HepG2 (cell line): ENCODE results near the gene CCT8. TPM values are rescaled to one million over a fixed set of nuclear protein-coding genes. Genes with fewer than 3 reads are reported as not detected.

Experiments used
- ATAC-seq: fragments of 200-7000 bp; cut with Tn5 transposase; 3 replicates; pipeline ENCODE4 v1.9.1; 2020; ENCODE audit warnings: mild to moderate bottlenecking, moderate library complexity
- BruUV-seq: library from RNA; stranded (reverse); fragments of 400-500 nt; replicated peaks from 2 replicates; lab custom pipeline; 2021; lab: Mats Ljungman, UMichigan
- CTCF ChIA-PET: fragments of 300-600 bp; formaldehyde crosslinking; extraction: SDS; loops from one replicate; lab custom pipeline; 2021; ENCODE audit warnings: low total read pairs, inconsistent platforms, low intra/inter-chr PET ratio; lab: Yijun Ruan, JAX
- POLR2A ChIA-PET: fragments of 350-600 bp; sonication (Branson Sonifier 250); formaldehyde crosslinking; loops from one replicate; lab custom pipeline; 2020; ENCODE audit warnings: antibody characterized with exemption, inconsistent platforms; lab: Yijun Ruan, JAX
- DNase-seq: peaks from one replicate; pipeline ENCODE4 v3.0.0-alpha.2; 2015; ENCODE audit warnings: low spot score
- FAIRE-seq: peaks from 3 replicates; lab custom pipeline; 2011; peaks lifted over from hg19 to GRCh38; lab: Jason Lieb, UNC
- H2AFZ ChIP-seq: one replicate; pipeline ENCODE4 v1.6.1; 2011; ENCODE audit warnings: low read length, inconsistent platforms
- H3K27ac ChIP-seq: fragments of 300-600 bp; 3 replicates; pipeline ENCODE4 v1.8.0; 2011; ENCODE audit warnings: mixed run types, mild to moderate bottlenecking, mixed read lengths, low read length, inconsistent platforms; ENCODE audit not compliant: insufficient read depth; ENCODE audit errors: extremely low read length
- H3K27me3 ChIP-seq, 2 experiments: fragments of 200-600 bp in 1 of 2; 2 replicates in 1 of 2; 3 replicates in 1 of 2; pipeline versions ENCODE4 v1.6.0 to v1.8.0; 2011; ENCODE audit warnings: low read length in 2 of 2, mild to moderate bottlenecking in 2 of 2, moderate library complexity in 2 of 2, inconsistent platforms in 1 of 2; ENCODE audit not compliant: insufficient read depth in 2 of 2, control insufficient read depth in 1 of 2
- H3K36me3 ChIP-seq, 2 experiments: fragments of 200-600 bp in 1 of 2; replicated peaks in 1 of 2; 2 replicates in 1 of 2; 3 replicates in 1 of 2; pipeline versions ENCODE4 v1.5.1 to v1.8.0; 2011; ENCODE audit warnings: low read length in 2 of 2, inconsistent platforms in 1 of 2; ENCODE audit not compliant: insufficient read depth in 2 of 2, control insufficient read depth in 1 of 2
- H3K4me1 ChIP-seq: 2 replicates; pipeline ENCODE4 v1.5.1; 2012; ENCODE audit warnings: low read length, inconsistent platforms; ENCODE audit not compliant: insufficient read depth
- H3K4me2 ChIP-seq: 2 replicates; pipeline ENCODE4 v1.6.0; 2011; ENCODE audit warnings: low read depth, low read length, inconsistent platforms
- H3K4me3 ChIP-seq, 3 experiments: fragments of 200-600 bp in 1 of 3; sonication (generic), shearing (Covaris generic) in 1 of 3; replicated peaks in 1 of 3; 2 replicates each; pipeline ENCODE4 v1.5.1; 2011 to 2016; ENCODE audit warnings: low read length in 3 of 3, inconsistent platforms in 2 of 3, low read depth in 2 of 3, mild to moderate bottlenecking in 2 of 3, control low read depth in 1 of 3, mixed read lengths in 1 of 3; ENCODE audit not compliant: insufficient read depth in 1 of 3
- H3K79me2 ChIP-seq: one replicate; pipeline ENCODE4 v1.6.1; 2011; ENCODE audit warnings: low read length, inconsistent platforms; ENCODE audit not compliant: insufficient read depth
- H3K9ac ChIP-seq: 2 replicates; pipeline ENCODE4 v1.6.0; 2011; ENCODE audit warnings: mild to moderate bottlenecking, low read depth, low read length, inconsistent platforms; ENCODE audit not compliant: insufficient read depth
- H3K9me3 ChIP-seq: 2 replicates; pipeline ENCODE4 v1.5.1; 2012; ENCODE audit warnings: mild to moderate bottlenecking, low read length
- H4K20me1 ChIP-seq: 2 replicates; pipeline ENCODE4 v1.6.0; 2011; ENCODE audit warnings: inconsistent platforms, mild to moderate bottlenecking, low read length, moderate library complexity; ENCODE audit not compliant: insufficient read depth
- KDM5B ChIP-seq: sonication (generic); formaldehyde crosslinking; IDR thresholded peaks from 2 replicates; pipeline ENCODE4 v1.4.0; 2020; ENCODE audit warnings: missing genetic modification reagents, mild to moderate bottlenecking, borderline replicate concordance
- NCOA1 ChIP-seq: sonication (generic); formaldehyde crosslinking; IDR thresholded peaks from 2 replicates; pipeline ENCODE4 v1.9.0; 2021; ENCODE audit warnings: missing genetic modification reagents
- NKX3-1 ChIP-seq: sonication (generic); formaldehyde crosslinking; IDR thresholded peaks from 2 replicates; pipeline ENCODE4 v1.5.0; 2020; ENCODE audit warnings: missing genetic modification reagents
- SOX5 ChIP-seq: IDR thresholded peaks from 2 replicates; pipeline ENCODE4 v1.6.1; 2016; ENCODE audit warnings: borderline replicate concordance
- TAF1 ChIP-seq: sonication (generic); formaldehyde crosslinking; IDR thresholded peaks from 2 replicates; pipeline ENCODE4 v1.4.0; 2020; ENCODE audit warnings: missing genetic modification reagents
- ZFYVE20 ChIP-seq: sonication (generic); formaldehyde crosslinking; IDR thresholded peaks from 2 replicates; pipeline ENCODE4 v1.8.0; 2023; ENCODE audit warnings: low read depth, mild to moderate bottlenecking, moderate library complexity, missing genetic modification reagents, borderline replicate concordance
- ZNF557 ChIP-seq: sonication (generic); formaldehyde crosslinking; IDR thresholded peaks from 2 replicates; pipeline ENCODE4 v1.4.0; 2020; ENCODE audit warnings: missing genetic modification reagents
- WGBS: methylation state at CpG from one replicate; pipeline ENCODE4 v1.1.6; 2017; ENCODE audit warnings: low lambda C conversion rate; 5-methylcytosine and 5-hydroxymethylcytosine counted together
- in situ Hi-C: cut with HindIII; loops from 2 replicates; pipeline ENCODE4 v1.10.0; 2017; ENCODE audit warnings: low pct_unique_long_range_greater_than_20kb; ENCODE audit not compliant: extremely low pct_ligation_motif_present
- intact Hi-C: fragments of 100-400 bp; cut with micrococcal nuclease; formaldehyde crosslinking; loops from one replicate; pipeline ENCODE4 v1.10.0; 2022; ENCODE audit not compliant: unreplicated experiment
- polyA plus RNA-seq, 8 experiments: library from polyadenylated mRNA; depleted of rRNA in 3 of 8; stranded (reverse) in 7 of 8; unstranded in 1 of 8; fragments of >200 nt; fragmentation: Illumina TruSeq in 4 of 8; extraction: Trizol in 4 of 8; gene quantifications; 2 replicates each; pipeline versions ENCODE4 v1.2.1 to v1.2.3, GENCODE V29; 2011 to 2016; ENCODE audit warnings: low read depth in 4 of 8, missing spikeins in 1 of 8, mixed read lengths in 1 of 8; ENCODE audit not compliant: insufficient read depth in 1 of 8
- total RNA-seq, 5 experiments: library from RNA; depleted of rRNA; stranded (reverse); fragments of >200 nt; fragmentation: Illumina TruSeq; extraction: Trizol; gene quantifications; 2 replicates each; pipeline ENCODE4 v1.2.3, GENCODE V29; 2016; ENCODE audit warnings: low read depth in 1 of 5
- TF ChIP-seq, protein P1 (sequence below): sonication (generic); formaldehyde crosslinking; IDR thresholded peaks from 2 replicates; pipeline ENCODE4 v1.4.0; 2020; ENCODE audit warnings: mild to moderate bottlenecking, missing genetic modification reagents
- TF ChIP-seq, protein P2 (sequence below): sonication (generic); formaldehyde crosslinking; IDR thresholded peaks from 2 replicates; pipeline ENCODE4 v1.8.1; 2022; ENCODE audit warnings: mild to moderate bottlenecking, missing genetic modification reagents
- TF ChIP-seq, protein P3 (sequence below): IDR thresholded peaks from 2 replicates; pipeline ENCODE4 v1.6.1; 2016; ENCODE audit warnings: low read depth, borderline replicate concordance

The CCT8 gene
- total and polyA plus RNA-seq, 2 of the 13 experiments (the other 11 are each of a cell fraction or from before 2014, with no cell fraction given): 127 to 325 TPM

DNA sequence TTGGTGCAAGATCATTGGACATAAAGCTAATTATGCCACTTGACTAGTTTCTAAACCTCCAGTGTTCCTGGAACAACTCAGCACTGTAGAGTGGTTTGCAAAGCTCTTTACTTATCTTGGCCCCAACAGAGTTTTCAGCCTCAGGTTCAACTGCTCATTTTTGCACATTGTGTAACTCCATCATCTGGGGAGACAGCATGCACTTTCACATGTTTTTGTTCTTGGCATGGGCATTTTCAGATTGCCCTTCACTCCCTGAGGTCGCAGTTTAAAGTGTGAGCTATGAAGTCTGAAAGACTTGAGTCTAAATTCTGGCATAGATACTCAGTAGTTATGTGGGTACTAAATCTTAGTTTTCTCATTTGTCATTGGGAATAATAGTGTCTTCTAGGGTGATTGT is 43.9 kb downstream of the CCT8 start:
- DNase-seq (no peak), FAIRE-seq (no peak), ATAC-seq (no peak)
- ChIA-PET CTCF (no interaction called here), POLR2A (no interaction called here)
- no peaks in the 10 kb centered on the region for H4K20me1 ChIP-seq
- intact Hi-C loops: no loop called here
- H3K9me3 ChIP-seq: no peaks in the 10 kb centered on the region
- no TSS peak for BruUV-seq
- H3K36me3 ChIP-seq: peaks cover 9 to 53% of the 10 kb centered on the region in 2 experiments
- H3K9ac ChIP-seq: no peak overlapping the region
- H3K4me3 ChIP-seq: no peak overlapping the region
- no peaks in the 10 kb centered on the region; a peak in 1 of 5 replicates for H3K27me3 ChIP-seq
- H3K79me2 ChIP-seq: peaks cover 32% of the 10 kb centered on the region
- TF ChIP-seq, protein P1, sequence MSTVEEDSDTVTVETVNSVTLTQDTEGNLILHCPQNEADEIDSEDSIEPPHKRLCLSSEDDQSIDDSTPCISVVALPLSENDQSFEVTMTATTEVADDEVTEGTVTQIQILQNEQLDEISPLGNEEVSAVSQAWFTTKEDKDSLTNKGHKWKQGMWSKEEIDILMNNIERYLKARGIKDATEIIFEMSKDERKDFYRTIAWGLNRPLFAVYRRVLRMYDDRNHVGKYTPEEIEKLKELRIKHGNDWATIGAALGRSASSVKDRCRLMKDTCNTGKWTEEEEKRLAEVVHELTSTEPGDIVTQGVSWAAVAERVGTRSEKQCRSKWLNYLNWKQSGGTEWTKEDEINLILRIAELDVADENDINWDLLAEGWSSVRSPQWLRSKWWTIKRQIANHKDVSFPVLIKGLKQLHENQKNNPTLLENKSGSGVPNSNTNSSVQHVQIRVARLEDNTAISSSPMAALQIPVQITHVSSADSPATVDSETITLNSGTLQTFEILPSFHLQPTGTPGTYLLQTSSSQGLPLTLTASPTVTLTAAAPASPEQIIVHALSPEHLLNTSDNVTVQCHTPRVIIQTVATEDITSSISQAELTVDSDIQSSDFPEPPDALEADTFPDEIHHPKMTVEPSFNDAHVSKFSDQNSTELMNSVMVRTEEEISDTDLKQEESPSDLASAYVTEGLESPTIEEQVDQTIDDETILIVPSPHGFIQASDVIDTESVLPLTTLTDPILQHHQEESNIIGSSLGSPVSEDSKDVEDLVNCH (CRISPR knock-in tag): no peak
- no peak for TF ChIP-seq KDM5B (CRISPR knock-in tag)
- TF ChIP-seq ZNF557: no peak
- no peak for TF ChIP-seq TAF1 (CRISPR knock-in tag)
- TF ChIP-seq, protein P2, sequence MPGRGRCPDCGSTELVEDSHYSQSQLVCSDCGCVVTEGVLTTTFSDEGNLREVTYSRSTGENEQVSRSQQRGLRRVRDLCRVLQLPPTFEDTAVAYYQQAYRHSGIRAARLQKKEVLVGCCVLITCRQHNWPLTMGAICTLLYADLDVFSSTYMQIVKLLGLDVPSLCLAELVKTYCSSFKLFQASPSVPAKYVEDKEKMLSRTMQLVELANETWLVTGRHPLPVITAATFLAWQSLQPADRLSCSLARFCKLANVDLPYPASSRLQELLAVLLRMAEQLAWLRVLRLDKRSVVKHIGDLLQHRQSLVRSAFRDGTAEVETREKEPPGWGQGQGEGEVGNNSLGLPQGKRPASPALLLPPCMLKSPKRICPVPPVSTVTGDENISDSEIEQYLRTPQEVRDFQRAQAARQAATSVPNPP: no peak
- TF ChIP-seq ZFYVE20 (CRISPR knock-in tag): no peak
- no peak for TF ChIP-seq NKX3-1
- no peak for TF ChIP-seq SOX5 (CRISPR knock-in tag)
- no peak for TF ChIP-seq NCOA1 (CRISPR knock-in tag)
- TF ChIP-seq, protein P3, sequence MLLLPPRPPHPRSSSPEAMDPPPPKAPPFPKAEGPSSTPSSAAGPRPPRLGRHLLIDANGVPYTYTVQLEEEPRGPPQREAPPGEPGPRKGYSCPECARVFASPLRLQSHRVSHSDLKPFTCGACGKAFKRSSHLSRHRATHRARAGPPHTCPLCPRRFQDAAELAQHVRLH (CRISPR knock-in tag): no peak
- WGBS: 92% methylated on average over 1 of the region's 1 CpG
- no peak overlapping the region for H3K4me2 ChIP-seq
- H2AFZ ChIP-seq: no peak overlapping the region
- peaks cover 16% of the 10 kb centered on the region for H3K4me1 ChIP-seq
- no peak overlapping the region for H3K27ac ChIP-seq
- in situ Hi-C loops: no loop called here
